ENCODE measurements around the gene ST3GAL3. TPM values are rescaled to one million over a fixed set of nuclear protein-coding genes. Genes with fewer than 3 reads are reported as not detected.
"Not testable (repeated sequence)": the region's sequence is repeated elsewhere in the genome, so short reads cannot be mapped to it uniquely, and the experiment has no call there.

ST3GAL3 gene
- total and polyA plus RNA-seq, 2 donors (not counting 3 experiments of a cell fraction or from before 2014, with no cell fraction given): 14.3 to 35.8 TPM

DNA sequence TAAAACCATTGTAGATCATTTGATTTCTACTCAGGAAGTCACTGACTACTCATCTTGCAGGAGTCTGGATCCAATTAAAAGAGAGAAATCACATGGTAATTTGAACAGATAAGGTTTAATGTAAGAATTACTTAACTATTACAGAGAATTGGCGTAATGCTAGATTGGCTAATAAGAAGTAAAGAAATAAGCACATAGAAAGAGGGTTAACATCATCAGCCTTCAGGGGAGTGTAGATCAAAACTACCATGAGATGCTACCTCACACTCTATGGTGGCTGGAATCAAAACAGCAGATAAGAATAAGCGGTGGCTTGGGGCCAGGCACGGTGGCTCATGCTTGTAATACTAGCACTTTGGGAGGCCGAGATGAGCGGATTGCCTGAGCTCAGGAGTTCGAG lies 11.7 kb downstream of the ST3GAL3 start:
- Histone ChIP-seq H3K36me3 (ENCODE audit: control insufficient read depth in 2 of 2, extremely low read depth in 1 of 2, insufficient read depth in 2 of 2, low read length in 2 of 2) (no peaks in the 10 kb centered on the region), H3K27ac (ENCODE audit: insufficient read depth, low read depth, low read length) (no peak overlapping the region), H3K9me3 (replicated peaks; ENCODE audit: control insufficient read depth, insufficient read depth, low read length) (no peaks in the 10 kb centered on the region), H3K79me2 (ENCODE audit: control insufficient read depth, insufficient read depth, low read length) (peaks cover 33% of the 10 kb centered on the region), H4K20me1 (replicated peaks; ENCODE audit: control insufficient read depth, extremely low read depth, insufficient read depth, low read length) (no peaks in the 10 kb centered on the region), H3K4me1 (ENCODE audit: control insufficient read depth, extremely low read depth, insufficient read depth, low read length) (no peaks in the 10 kb centered on the region), H3K9ac (replicated peaks; ENCODE audit: extremely low read depth, insufficient read depth, low read length) (no peak overlapping the region), H3K9me1 (replicated peaks; ENCODE audit: control insufficient read depth, extremely low read depth, insufficient read depth, low read length) (no peaks in the 10 kb centered on the region), H3K27me3 (ENCODE audit: control insufficient read depth in 2 of 2, insufficient read depth in 2 of 2, low read length in 2 of 2) (no peaks in the 10 kb centered on the region), H3K4me3 (replicated peaks in 1 of 3; ENCODE audit: insufficient read depth in 1 of 3, low read depth in 1 of 3, low read length in 3 of 3) (no peak overlapping the region), H2AFZ (ENCODE audit: low read depth, low read length) (no peak overlapping the region), H3K4me2 (ENCODE audit: insufficient read depth, low read length) (no peak overlapping the region)
- no peak for DNase-seq (ENCODE audit: low read depth, low spot score)
- FAIRE-seq: no peak
- dilution Hi-C loops (cut with MboI; ENCODE audit: extremely low pct_ligation_motif_present, low sequenced_read_pairs): no loop called here
- TF ChIP-seq JUN (IDR thresholded peaks at IDR 0.05; ENCODE audit: borderline replicate concordance, insufficient read depth, insufficient read length, low read depth): no peak
- TF ChIP-seq, protein P1, sequence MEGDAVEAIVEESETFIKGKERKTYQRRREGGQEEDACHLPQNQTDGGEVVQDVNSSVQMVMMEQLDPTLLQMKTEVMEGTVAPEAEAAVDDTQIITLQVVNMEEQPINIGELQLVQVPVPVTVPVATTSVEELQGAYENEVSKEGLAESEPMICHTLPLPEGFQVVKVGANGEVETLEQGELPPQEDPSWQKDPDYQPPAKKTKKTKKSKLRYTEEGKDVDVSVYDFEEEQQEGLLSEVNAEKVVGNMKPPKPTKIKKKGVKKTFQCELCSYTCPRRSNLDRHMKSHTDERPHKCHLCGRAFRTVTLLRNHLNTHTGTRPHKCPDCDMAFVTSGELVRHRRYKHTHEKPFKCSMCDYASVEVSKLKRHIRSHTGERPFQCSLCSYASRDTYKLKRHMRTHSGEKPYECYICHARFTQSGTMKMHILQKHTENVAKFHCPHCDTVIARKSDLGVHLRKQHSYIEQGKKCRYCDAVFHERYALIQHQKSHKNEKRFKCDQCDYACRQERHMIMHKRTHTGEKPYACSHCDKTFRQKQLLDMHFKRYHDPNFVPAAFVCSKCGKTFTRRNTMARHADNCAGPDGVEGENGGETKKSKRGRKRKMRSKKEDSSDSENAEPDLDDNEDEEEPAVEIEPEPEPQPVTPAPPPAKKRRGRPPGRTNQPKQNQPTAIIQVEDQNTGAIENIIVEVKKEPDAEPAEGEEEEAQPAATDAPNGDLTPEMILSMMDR (IDR thresholded peaks at IDR 0.05; ENCODE audit: extremely low read depth in 1 of 2, insufficient read depth in 1 of 2, low read depth in 1 of 2, low read length in 2 of 2): no peak
- no peak for TF ChIP-seq GATA2 (IDR thresholded peaks at IDR 0.05; ENCODE audit: insufficient read depth, insufficient read length, low read depth, low read length)
- TF ChIP-seq, protein P2, sequence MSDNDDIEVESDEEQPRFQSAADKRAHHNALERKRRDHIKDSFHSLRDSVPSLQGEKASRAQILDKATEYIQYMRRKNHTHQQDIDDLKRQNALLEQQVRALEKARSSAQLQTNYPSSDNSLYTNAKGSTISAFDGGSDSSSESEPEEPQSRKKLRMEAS (IDR thresholded peaks at IDR 0.05; ENCODE audit: insufficient read depth, insufficient read length): no peak
- no peak for TF ChIP-seq FOS (IDR thresholded peaks at IDR 0.05; ENCODE audit: borderline replicate concordance, insufficient read depth, low read length)
- TF ChIP-seq MYC (IDR thresholded peaks at IDR 0.05; ENCODE audit: low read depth, low read length): no peak
- intact Hi-C loops (cut with micrococcal nuclease): no loop called here
- no TSS peak for BruUV-seq (replicated peaks)
- CTCF ChIA-PET: no interaction called here
- POLR2A ChIA-PET: no interaction called here

DNA sequence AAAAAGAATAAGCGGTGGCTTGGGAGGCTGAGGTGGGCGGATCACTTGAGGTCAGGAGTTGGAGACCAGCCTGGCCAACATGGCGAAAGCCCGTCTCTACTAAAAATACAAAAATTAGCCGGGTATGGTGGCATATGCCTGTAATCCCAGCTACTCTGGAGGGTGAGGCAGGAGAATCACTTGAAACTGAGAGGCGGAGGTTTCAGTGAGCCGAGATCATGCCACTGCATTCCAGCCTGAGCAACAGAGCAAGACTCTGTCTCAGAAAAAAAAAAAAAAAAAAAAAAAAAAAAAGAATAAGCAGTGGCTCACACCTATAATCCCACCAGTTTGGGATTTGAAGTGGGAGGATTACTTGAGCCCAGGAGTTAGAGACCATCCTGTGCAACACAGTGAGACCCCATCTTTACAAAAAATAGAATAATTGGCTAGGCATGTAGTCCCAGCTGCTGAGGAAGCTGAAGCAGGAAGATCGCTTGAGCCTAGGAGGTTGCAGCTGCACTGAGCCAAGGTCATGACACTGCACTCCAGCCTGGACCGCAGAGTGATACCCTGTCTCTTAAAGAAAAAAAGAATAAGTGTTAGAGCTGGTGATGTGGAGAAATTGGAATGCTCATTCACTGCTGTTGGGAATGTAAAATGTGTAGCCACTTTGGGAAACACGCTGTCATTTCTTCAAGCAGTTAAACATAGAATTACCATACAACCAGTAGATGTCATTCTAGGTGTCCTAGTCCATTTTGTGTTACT lies 12.5 kb downstream of the ST3GAL3 start:
- H4K20me1 ChIP-seq (replicated peaks; ENCODE audit: control insufficient read depth, extremely low read depth, insufficient read depth, low read length); H3K4me2 ChIP-seq (ENCODE audit: insufficient read depth, low read length); H3K9me1 ChIP-seq (replicated peaks; ENCODE audit: control insufficient read depth, extremely low read depth, insufficient read depth, low read length); H3K9ac ChIP-seq (replicated peaks; ENCODE audit: extremely low read depth, insufficient read depth, low read length); H3K27me3 ChIP-seq (ENCODE audit: control insufficient read depth in 2 of 2, insufficient read depth in 2 of 2, low read length in 2 of 2); DNase-seq (ENCODE audit: low read depth, low spot score); intact Hi-C loops (cut with micrococcal nuclease); H3K4me3 ChIP-seq (replicated peaks in 1 of 3; ENCODE audit: insufficient read depth in 1 of 3, low read depth in 1 of 3, low read length in 3 of 3); H3K4me1 ChIP-seq (ENCODE audit: control insufficient read depth, extremely low read depth, insufficient read depth, low read length); BruUV-seq (replicated peaks); H2AFZ ChIP-seq (ENCODE audit: low read depth, low read length); dilution Hi-C loops (cut with MboI; ENCODE audit: extremely low pct_ligation_motif_present, low sequenced_read_pairs); H3K9me3 ChIP-seq (replicated peaks; ENCODE audit: control insufficient read depth, insufficient read depth, low read length); CTCF ChIA-PET; POLR2A ChIA-PET; H3K27ac ChIP-seq (ENCODE audit: insufficient read depth, low read depth, low read length); H3K36me3 ChIP-seq (ENCODE audit: control insufficient read depth in 2 of 2, extremely low read depth in 1 of 2, insufficient read depth in 2 of 2, low read length in 2 of 2); FAIRE-seq: not testable (repeated sequence)
- peaks cover 28% of the 10 kb centered on the region for H3K79me2 ChIP-seq (ENCODE audit: control insufficient read depth, insufficient read depth, low read length)
